ENCODE data around the gene AGRN.
"Not testable (repeated sequence)": the region's sequence is repeated elsewhere in the genome, so short reads cannot be mapped to it uniquely, and the experiment has no call there.

AGRN gene

DNA sequence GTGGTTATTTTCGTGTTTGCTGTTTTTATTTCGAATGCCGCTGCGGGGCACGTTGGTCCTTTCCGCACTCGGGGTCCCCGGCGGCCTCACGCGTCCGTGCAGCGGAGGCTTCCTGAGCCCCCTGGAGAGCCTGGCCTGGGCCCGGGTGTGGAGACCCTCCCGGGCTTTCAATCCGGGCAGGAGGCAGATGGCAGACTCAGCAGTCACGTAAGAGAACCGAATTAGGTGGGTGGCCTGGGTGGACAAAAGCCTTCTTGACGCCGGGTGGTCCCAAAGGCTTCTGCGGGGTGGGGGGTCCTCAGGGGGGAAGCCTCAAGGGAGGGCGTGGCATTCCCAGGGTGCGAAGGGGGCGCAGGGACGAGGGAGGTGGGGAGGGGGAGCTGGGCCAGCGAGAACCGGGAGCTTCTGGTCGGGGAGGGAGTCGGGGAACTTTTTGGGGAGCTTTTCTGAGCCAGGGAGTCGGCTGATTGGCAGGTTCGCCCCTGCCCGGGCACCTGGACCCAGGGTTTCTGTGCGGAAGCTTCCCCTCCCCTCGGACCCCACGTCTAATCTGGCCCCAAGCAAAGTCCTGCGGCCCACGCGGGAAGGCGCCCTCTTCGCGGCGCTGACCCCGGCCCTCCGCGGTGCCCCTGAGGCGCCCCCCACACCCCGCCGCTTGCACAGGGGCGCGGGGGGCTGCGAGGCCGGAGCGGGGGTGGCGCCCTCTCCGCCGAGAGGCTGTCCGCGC, 18.7 kb upstream of the AGRN start:
- no peak for DNase-seq

DNA sequence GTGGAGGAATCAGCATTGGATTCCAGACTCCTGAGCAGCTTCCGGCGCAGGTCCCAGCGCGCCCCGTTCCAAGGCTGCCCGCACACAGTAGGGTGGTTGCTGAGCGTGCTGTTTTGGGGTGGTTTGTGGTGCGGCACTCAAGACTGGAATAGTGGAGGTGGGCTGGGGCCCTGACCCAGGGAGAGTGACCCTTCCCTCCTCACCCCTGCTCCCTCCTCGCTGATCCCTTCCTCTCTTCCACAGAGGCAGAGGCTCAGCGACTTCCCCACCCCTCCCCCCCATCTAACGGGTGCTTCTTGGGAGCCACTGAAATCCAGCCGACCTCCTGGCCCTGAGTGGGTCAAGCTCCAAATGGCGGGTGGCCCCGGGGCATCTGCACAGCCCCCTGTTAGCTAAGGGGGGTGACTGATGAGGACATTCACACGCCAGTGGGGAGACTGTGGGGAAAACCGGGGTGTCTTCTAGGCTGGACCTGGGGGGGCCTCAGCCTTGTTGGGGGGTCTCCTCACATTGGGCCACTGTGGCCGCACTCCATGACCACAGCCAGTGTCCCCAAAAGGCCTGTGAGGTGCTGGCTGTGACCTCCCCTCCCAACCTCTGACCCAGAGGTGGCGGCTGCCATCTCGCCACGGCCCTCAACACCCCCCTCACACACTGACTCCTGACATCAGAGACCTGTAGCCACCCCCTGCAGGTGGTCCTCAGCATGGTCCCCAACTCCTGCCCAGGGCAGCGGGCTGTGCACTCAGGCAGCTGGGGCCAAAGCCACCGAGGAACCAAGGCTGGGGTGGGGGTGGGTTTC, 16.1 kb upstream of the AGRN start:
- no peak for DNase-seq

GRCh38 chr1:1004420-1004779, 15.5 kb upstream of the AGRN start:
- no peak for DNase-seq

GRCh38 chr1:1004780-1005697, 14.9 kb upstream of the AGRN start:
- peak; percentile 37 to 69 (median 60) for DNase-seq

GRCh38 chr1:1005774-1006304, 14.1 kb upstream of the AGRN start:
- no peak for DNase-seq

DNA sequence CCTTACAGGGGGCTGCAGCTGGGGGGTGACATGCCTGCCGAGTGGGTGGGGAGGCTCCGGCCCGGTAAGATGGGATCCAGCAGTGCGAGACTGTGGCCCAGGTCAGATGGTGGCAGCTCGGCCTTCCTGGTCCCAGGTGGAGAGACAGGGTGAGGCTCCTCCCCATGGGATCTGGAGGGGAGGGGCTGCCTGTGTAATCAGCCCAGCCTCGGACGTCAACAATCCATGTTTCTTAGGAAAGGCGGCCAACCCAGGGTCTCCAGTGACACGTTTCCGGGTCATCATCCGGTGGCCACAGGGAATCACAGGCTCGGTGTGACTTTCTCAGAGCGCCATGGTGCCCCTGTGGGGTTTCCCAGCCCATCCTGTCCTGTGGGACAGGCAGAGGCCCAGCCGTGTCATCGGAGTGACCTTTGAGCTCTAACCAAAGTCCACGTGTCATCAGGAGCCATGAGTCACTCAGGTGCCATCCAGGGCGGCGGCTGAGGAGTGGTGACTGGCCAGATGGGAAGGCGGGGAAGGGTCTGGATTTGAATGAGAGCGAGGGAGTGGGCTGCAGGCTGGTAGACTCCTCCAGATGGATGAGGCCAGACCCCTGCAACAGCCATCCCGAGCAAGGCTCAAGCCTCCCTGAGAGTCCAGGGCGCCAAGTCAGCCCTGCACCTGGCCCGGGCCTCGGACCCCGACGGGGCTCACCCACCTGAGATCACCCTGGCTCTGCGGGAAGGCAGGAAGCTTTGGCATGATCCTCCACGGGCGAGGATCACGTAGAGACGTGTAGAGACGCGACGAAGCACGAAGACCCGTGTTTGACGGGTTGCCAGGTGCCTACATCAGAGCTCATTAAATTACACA, 13.4 kb upstream of the AGRN start:
- DNase-seq = no peak

DNA sequence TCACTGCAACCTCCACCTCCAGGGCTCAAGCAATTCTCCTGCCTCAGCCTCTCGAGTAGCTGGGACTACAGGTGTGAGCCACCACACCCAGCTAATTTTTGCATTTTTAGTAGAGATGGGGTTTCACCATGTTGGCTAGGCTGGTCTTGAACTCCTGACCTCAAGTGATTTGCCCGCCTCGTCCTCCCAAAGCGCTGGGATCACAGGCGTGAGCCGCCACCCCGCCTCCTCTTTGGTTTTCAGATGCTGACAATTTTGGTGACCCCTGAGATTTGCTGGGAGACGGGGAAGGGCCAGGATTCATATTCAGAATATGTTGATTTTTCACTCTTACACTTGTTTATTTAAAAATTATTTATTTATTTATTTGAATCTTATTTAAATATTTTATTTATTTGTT, 9.8 kb upstream of the AGRN start:
- DNase-seq = not testable (repeated sequence)

DNA sequence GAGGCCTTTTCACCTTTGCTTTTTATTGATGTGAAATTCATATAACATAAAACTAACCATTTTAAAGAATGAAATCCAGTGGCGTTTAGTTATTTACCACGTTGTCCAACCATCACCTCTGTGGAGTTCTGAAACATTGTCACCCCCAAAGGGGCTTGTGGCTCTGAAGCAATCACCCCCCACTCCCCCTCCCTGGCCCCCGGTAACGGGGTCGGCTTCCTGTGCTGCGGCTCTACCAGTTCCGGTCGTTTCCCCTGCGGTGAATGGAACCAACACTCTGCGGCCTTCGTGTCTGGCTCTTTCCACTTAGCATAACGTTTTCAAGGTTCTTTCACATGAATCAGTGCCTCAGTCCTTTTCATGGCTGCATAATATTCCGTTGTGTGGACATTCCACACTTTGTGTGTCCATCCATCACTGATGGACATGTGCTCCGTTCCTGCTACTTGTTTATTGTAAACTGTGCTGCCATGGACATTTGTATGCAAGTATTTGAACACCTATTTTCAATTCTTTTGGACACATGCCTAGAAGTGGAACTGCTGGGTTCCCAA, 8.4 kb upstream of the AGRN start:
- no peak for DNase-seq

DNA sequence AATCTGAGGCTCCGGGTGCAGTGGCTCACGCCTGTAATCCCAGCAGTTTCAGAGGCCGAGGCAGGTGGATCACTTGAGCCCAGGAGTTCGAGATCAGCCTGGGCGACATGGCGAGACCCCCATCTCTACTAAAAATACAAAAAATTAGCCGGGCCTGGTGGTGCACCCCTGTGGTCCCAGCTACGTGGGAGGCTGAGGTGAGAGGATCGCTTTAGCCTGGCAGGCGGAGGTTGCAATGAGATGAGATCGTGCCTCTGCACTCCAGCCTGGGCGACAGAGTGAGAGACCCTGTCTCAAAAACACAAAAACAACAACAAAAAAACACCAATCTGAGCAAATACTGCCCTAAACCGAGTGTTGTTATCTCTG, 7.2 kb upstream of the AGRN start:
- not testable (repeated sequence) for DNase-seq

GRCh38 chr1:1013105-1013921, 6.6 kb upstream of the AGRN start, which contains the start of gene ISG15:
TSS of gene ISG15 (plus strand) at chr1:1013497. CDS start at chr1:1013574, 77 bp downstream.
- DNase-seq = peak; percentile 91 to 95 (median 93)

- no peak for DNase-seq
Measured at GRCh38 chr1:1013922-1014648, 5.8 kb upstream of the AGRN start.

- DNase-seq = peak in 1 of 4 experiments; percentile 43
Measured at GRCh38 chr1:1014799-1015681, 4.9 kb upstream of the AGRN start.

- not testable (repeated sequence) for DNase-seq
Measured at GRCh38 chr1:1017397-1018320, 2.3 kb upstream of the AGRN start.

DNA sequence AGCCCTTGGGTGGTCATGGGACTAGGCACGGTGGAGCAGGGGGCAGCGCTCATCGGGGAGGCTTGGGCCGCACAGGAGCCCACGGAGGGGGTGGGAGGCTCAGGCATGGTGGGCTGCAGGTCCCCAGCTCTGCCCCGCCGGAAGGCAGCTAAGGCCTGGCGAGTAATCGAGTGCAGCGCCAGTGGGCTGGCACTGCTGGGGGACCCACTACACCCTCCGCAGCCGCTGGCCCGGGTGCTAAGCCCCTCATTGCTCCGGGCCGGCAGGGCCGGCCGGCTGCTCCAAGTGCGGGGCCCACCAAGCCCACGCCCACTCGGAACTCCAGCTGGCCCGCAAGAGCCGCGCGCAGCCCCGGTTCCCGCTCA, 1.6 kb upstream of the AGRN start:
- DNase-seq = not testable (repeated sequence)

DNA sequence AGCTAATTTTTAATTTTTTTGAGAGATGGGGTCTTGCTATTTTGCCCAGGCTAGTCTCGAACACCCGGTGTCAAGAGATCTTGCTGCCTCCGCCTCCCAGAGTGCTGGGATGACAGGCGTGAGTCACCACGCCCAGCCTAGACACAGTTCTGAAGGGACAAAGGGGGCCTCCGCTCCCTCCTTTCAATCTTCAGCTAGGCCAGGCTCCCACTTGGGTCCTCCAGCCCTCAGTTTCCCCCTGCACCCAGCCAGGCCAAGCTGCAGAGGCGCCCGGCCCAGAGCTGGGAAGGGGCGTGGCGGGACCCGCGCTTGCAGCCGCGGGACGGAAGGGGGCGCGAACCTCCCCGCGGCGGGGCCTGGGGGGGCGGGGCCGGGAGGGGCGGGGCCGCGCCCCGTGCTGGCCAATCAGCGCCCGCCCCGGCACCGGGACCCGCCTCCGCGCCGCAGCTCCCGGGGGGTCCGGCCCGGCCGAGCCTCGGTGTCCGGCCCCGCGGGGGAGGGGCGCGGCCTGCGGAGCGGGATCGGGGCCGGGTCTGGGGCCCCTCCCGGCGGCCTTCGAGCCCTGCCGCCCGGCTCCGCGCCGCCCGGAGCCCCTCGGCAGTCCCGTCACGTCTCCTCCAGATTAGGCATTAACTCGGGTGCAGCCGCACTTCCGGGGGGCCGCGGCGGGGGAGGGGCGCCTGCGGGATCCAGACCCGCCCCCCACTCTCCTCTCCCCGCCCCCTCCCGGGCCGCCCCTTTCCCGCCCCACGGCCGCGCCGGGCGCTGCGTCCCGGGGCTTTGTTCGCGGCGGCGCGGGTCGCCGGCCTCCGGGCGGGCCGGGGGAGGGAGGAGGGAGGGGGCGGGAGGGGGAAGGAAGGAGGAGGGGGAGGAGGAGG, 559 bp upstream of the AGRN start:
- peak; percentile 87 to 97 (median 93) for DNase-seq

GRCh38 chr1:1020415-1021009, 592 bp downstream of the AGRN start:
- DNase-seq = peak in 1 of 4 experiments; percentile 57

Data from suppressor macrophage (primary cell).